Right lobe of liver (tissue), 4 donors: ENCODE measurements around the gene CTDSPL.

Source experiments
- POLR2A ChIP-seq: fragments of 450-650 bp; IDR thresholded peaks from one replicate; pipeline ENCODE4 v1.6.1; 2017; ENCODE audit warnings: antibody characterized with exemption, mild to moderate bottlenecking
- TF ChIP-seq, protein P1 (sequence below), 4 donors: fragments of 200-600 bp in 3 of 4; fragments of 450-650 bp in 1 of 4; IDR thresholded peaks; one replicate each; pipeline versions ENCODE4 v1.5.1 to v1.8.0; 2016 to 2022; ENCODE audit warnings: antibody characterized with exemption in 4 of 4, mild to moderate bottlenecking in 2 of 4
- donor health status: DM: no; HTN: no; CAD: no.
- donor health status: DM: no; HTN: no; CAD: no.
- donor health status: DM: no; HTN: yes; CAD: no.

DNA sequence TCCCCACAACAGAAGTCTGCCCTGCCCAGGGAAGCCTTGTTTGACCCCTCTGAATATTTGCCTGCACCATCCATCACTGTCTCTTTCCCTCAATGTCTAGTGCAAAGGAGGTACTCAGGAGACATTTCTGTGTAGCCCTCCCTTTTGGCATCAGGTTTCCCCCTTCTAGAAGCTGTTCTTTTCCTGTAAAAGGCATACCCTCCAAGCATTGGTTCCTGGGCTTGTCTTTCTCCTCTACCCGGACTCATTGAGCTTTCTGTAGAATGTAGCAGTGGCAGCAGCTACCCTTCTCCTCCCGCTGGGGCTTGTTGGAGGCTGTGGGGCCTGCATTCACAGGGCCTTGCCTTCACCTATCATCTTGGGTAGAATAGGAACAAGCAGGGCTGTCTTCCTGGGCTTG, 63.5 kb downstream of the CTDSPL start:
- TF ChIP-seq, protein P1, sequence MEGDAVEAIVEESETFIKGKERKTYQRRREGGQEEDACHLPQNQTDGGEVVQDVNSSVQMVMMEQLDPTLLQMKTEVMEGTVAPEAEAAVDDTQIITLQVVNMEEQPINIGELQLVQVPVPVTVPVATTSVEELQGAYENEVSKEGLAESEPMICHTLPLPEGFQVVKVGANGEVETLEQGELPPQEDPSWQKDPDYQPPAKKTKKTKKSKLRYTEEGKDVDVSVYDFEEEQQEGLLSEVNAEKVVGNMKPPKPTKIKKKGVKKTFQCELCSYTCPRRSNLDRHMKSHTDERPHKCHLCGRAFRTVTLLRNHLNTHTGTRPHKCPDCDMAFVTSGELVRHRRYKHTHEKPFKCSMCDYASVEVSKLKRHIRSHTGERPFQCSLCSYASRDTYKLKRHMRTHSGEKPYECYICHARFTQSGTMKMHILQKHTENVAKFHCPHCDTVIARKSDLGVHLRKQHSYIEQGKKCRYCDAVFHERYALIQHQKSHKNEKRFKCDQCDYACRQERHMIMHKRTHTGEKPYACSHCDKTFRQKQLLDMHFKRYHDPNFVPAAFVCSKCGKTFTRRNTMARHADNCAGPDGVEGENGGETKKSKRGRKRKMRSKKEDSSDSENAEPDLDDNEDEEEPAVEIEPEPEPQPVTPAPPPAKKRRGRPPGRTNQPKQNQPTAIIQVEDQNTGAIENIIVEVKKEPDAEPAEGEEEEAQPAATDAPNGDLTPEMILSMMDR (IDR thresholded peaks at IDR 0.05), result no peak
- TF ChIP-seq POLR2A, result no peak
